ENCODE results near the gene CTCF. TPM values are rescaled to one million over a fixed set of nuclear protein-coding genes. Genes with fewer than 3 reads are reported as not detected.
A peak's percentile ranks its signal among the peaks of the same experiment; 100 is the strongest.

CTCF gene
- total and polyA plus RNA-seq, 10 of the 15 experiments (the other 5 are each of a cell fraction or from before 2014, with no cell fraction given), result 9.1 to 55.0 (median 41.8) TPM

GRCh38 chr16:67672739-67673662 is 110.7 kb downstream of the CTCF start (continued):
- TF ChIP-seq ATF3 (IDR thresholded peaks at IDR 0.05; ENCODE audit: borderline replicate concordance, extremely low read depth, low read depth, low read length) (no peak), CEBPZ (IDR thresholded peaks at IDR 0.05; ENCODE audit: low read depth, low read length) (no peak), RUNX3 (IDR thresholded peaks at IDR 0.05; ENCODE audit: low read length) (peak; percentile 54), RAD21 (IDR thresholded peaks at IDR 0.05; ENCODE audit: insufficient read depth, low read depth, low read length) (peak; percentile 94), ZSCAN29 (IDR thresholded peaks at IDR 0.05) (no peak), CBX5 (IDR thresholded peaks at IDR 0.05; ENCODE audit: low read depth) (no peak), CUX1 (IDR thresholded peaks at IDR 0.05; ENCODE audit: insufficient replicate concordance, low read depth, low read length) (no peak), TCF7 (IDR thresholded peaks at IDR 0.05; ENCODE audit: borderline replicate concordance) (no peak), JUND (IDR thresholded peaks at IDR 0.05; ENCODE audit: low read depth, low read length) (no peak), NBN (IDR thresholded peaks at IDR 0.05) (0 out of 2 replicates have a peak, but pooled peaks have one; percentile 21), E4F1 (IDR thresholded peaks at IDR 0.05; ENCODE audit: borderline replicate concordance, partially characterized antibody) (no peak), ATF7 (IDR thresholded peaks at IDR 0.05; ENCODE audit: low read depth) (no peak), SMAD1 (IDR thresholded peaks at IDR 0.05; ENCODE audit: low read depth, partially characterized antibody) (no peak), POLR2AphosphoS5 (IDR thresholded peaks at IDR 0.05; ENCODE audit: low read length) (no peak), SP1 (IDR thresholded peaks at IDR 0.05; ENCODE audit: low read depth, low read length) (no peak), YY1 (IDR thresholded peaks at IDR 0.05; ENCODE audit: low read depth, low read length) (peak; percentile 46; the same call in 1 of the 2 replicates), IRF4 (IDR thresholded peaks at IDR 0.05; ENCODE audit: low read depth, low read length) (peak; percentile 70), MTA3 (IDR thresholded peaks at IDR 0.05; ENCODE audit: borderline replicate concordance, low read length) (no peak), CREM (IDR thresholded peaks at IDR 0.05; ENCODE audit: low read depth) (no peak)
